Left ventricle myocardium inferior (tissue), 1 donor: ENCODE measurements around the gene NCKIPSD. TPM values are rescaled to one million over a fixed set of nuclear protein-coding genes. Genes with fewer than 3 reads are reported as not detected.

Experiments used
- DNase-seq: peaks from one replicate; pipeline ENCODE4 v3.0.0-alpha.2; 2020
- H3K27ac ChIP-seq: fragments of 200-600 bp; replicated peaks from 2 replicates; pipeline ENCODE4 v1.8.0; 2021
- H3K27me3 ChIP-seq: fragments of 200-600 bp; 2 replicates; pipeline ENCODE4 v1.8.0; 2021; ENCODE audit warnings: low read depth
- H3K36me3 ChIP-seq: fragments of 200-600 bp; 2 replicates; pipeline ENCODE4 v1.8.0; 2021
- H3K4me1 ChIP-seq: fragments of 200-600 bp; 2 replicates; pipeline ENCODE4 v1.8.0; 2021
- H3K4me3 ChIP-seq: fragments of 200-600 bp; 2 replicates; pipeline ENCODE4 v1.8.0; 2021; ENCODE audit warnings: mild to moderate bottlenecking, moderate library complexity
- H3K9me3 ChIP-seq: fragments of 200-600 bp; replicated peaks from 2 replicates; pipeline ENCODE4 v1.8.0; 2021
- CTCF ChIP-seq: fragments of 200-600 bp; IDR thresholded peaks from 2 replicates; pipeline ENCODE4 v1.8.0; 2021; ENCODE audit warnings: antibody characterized with exemption, mild to moderate bottlenecking, borderline replicate concordance
- intact Hi-C: fragments of 100-400 bp; cut with micrococcal nuclease; formaldehyde crosslinking; loops from one replicate; pipeline ENCODE4 v1.11.0; 2022
- total RNA-seq: library from RNA; stranded (reverse); fragmentation: NEBNext Ultra II Directional; extraction: Animal tissue kit (Norgen Biotek cat#: 25700); gene quantifications from one replicate; pipeline ENCODE4 v1.2.1, GENCODE V29; 2021
- donor health status: DM: no; HTN: yes; CAD: no; lungs with severe emphysema.

The NCKIPSD gene
- total RNA-seq, 1 donor from 2014 or later, result 17.0 TPM

GRCh38 chr3:48655063-48655462 lies 30.7 kb downstream of the NCKIPSD start:
- intact Hi-C loops, result no loop called here
- TF ChIP-seq CTCF, result no peak
- Histone ChIP-seq H3K4me1 (peaks cover 19% of the 10 kb centered on the region), H3K4me3 (no peak overlapping the region), H3K9me3 (no peaks in the 10 kb centered on the region), H3K36me3 (no peaks in the 10 kb centered on the region), H3K27ac (no peak overlapping the region), H3K27me3 (peaks cover 7% of the 10 kb centered on the region)
- DNase-seq, result no peak

GRCh38 chr3:48652923-48653715 lies 32.6 kb downstream of the NCKIPSD start:
- H3K27ac ChIP-seq, result no peak overlapping the region
- no peaks in the 10 kb centered on the region for H3K27me3 ChIP-seq
- H3K36me3 ChIP-seq, result no peaks in the 10 kb centered on the region
- no peaks in the 10 kb centered on the region for H3K9me3 ChIP-seq
- H3K4me3 ChIP-seq, result no peak overlapping the region
- DNase-seq, result no peak
- intact Hi-C loops, result no loop called here
- peaks cover 19% of the 10 kb centered on the region for H3K4me1 ChIP-seq
- no peak for TF ChIP-seq CTCF

- H3K27ac ChIP-seq, result no peak overlapping the region
- no peaks in the 10 kb centered on the region for H3K36me3 ChIP-seq
- no peak for TF ChIP-seq CTCF
- intact Hi-C loops, result no loop called here
- no peak overlapping the region for H3K4me3 ChIP-seq
- H3K4me1 ChIP-seq, result peaks cover 14% of the 10 kb centered on the region
- no peaks in the 10 kb centered on the region for H3K27me3 ChIP-seq
- DNase-seq, result no peak
- H3K9me3 ChIP-seq, result no peaks in the 10 kb centered on the region
Observed at GRCh38 chr3:48651771-48652170, 33.9 kb downstream of the NCKIPSD start.

GRCh38 chr3:48650723-48651122 lies 35.0 kb downstream of the NCKIPSD start:
- Histone ChIP-seq H3K36me3 (no peaks in the 10 kb centered on the region), H3K27ac (no peak overlapping the region), H3K27me3 (no peaks in the 10 kb centered on the region), H3K4me3 (no peak overlapping the region), H3K9me3 (no peaks in the 10 kb centered on the region), H3K4me1 (peaks cover 4% of the 10 kb centered on the region)
- no peak for DNase-seq
- intact Hi-C loops, result no loop called here
- no peak for TF ChIP-seq CTCF

- no peak for DNase-seq
- H3K9me3 ChIP-seq, result no peaks in the 10 kb centered on the region
- no peak overlapping the region for H3K4me3 ChIP-seq
- no peaks in the 10 kb centered on the region for H3K4me1 ChIP-seq
- no peak for TF ChIP-seq CTCF
- H3K27ac ChIP-seq, result no peak overlapping the region
- H3K27me3 ChIP-seq, result no peaks in the 10 kb centered on the region
- no peaks in the 10 kb centered on the region for H3K36me3 ChIP-seq
- intact Hi-C loops, result no loop called here
Observed at GRCh38 chr3:48648188-48648850, 37.4 kb downstream of the NCKIPSD start.
